Activated CD8-positive, alpha-beta memory T cell treated with anti-CD3 and anti-CD28 coated beads, Interleukin-2, amount 10 ng/mL, durations not matched to agents 7 days and 5 days (primary cell): ENCODE results near the gene KCNF1. TPM values are rescaled to one million over a fixed set of nuclear protein-coding genes. Genes with fewer than 3 reads are reported as not detected.

ENCODE experiments used
- ATAC-seq: fragments of 150-1000 bp; cut with Tn5 transposase; one replicate; pipeline ENCODE4 v1.10.0; 2021; ENCODE audit warnings: moderate library complexity
- CTCF ChIA-PET: fragments of 350-600 bp; sonication (Branson Sonifier 250); formaldehyde crosslinking; loops from one replicate; lab custom pipeline; 2021; ENCODE audit warnings: antibody characterized with exemption; lab: Charles Lee
- DNase-seq: peaks from one replicate; pipeline ENCODE4 v3.0.0-alpha.2; 2020
- H3K27ac Mint-ChIP-seq: one replicate; pipeline ENCODE4 v1.8.0; 2021; ENCODE audit warnings: mild to moderate bottlenecking, mixed read lengths
- H3K27me3 Mint-ChIP-seq: one replicate; pipeline ENCODE4 v1.8.0; 2021; ENCODE audit warnings: mixed read lengths
- H3K36me3 Mint-ChIP-seq: one replicate; pipeline ENCODE4 v1.8.0; 2021; ENCODE audit warnings: mild to moderate bottlenecking, mixed read lengths
- H3K4me1 Mint-ChIP-seq: one replicate; pipeline ENCODE4 v1.8.0; 2021; ENCODE audit warnings: mixed read lengths
- H3K4me3 Mint-ChIP-seq: one replicate; pipeline ENCODE4 v1.8.0; 2021; ENCODE audit warnings: mild to moderate bottlenecking, moderate library complexity, mixed read lengths
- H3K9me3 Mint-ChIP-seq: one replicate; pipeline ENCODE4 v1.8.0; 2022; ENCODE audit warnings: low read depth, mixed read lengths
- total RNA-seq, 2 experiments: library from RNA; stranded (reverse); gene quantifications; one replicate each; pipeline ENCODE4 v1.2.3, GENCODE V29; 2021

The KCNF1 gene
- total RNA-seq, 2 experiments from 2014 or later, result not detected

GRCh38 chr2:10900216-10901109, 11.3 kb upstream of the KCNF1 start:
- Mint-ChIP-seq H3K4me1 (no peaks in the 10 kb centered on the region), H3K27ac (no peak overlapping the region), H3K9me3 (no peaks in the 10 kb centered on the region), H3K27me3 (peaks cover 23% of the 10 kb centered on the region), H3K36me3 (no peaks in the 10 kb centered on the region), H3K4me3 (no peak overlapping the region)
- DNase-seq, result no peak
- no peak for ATAC-seq
- CTCF ChIA-PET, result interaction anchor here (1.2 to 1.5 kb wide), 3 partner anchors 68 to 354 kb away, joined by 3 to 7 read pairs (median 4); no protein-coding TSS in a partner anchor

GRCh38 chr2:10901160-10901939, 10.4 kb upstream of the KCNF1 start:
- H3K36me3 Mint-ChIP-seq, result no peaks in the 10 kb centered on the region
- no peaks in the 10 kb centered on the region for H3K9me3 Mint-ChIP-seq
- CTCF ChIA-PET, result no interaction called here
- H3K27me3 Mint-ChIP-seq, result peaks cover 20% of the 10 kb centered on the region
- no peak overlapping the region for H3K4me3 Mint-ChIP-seq
- H3K27ac Mint-ChIP-seq, result no peak overlapping the region
- ATAC-seq (no peak), DNase-seq (no peak)
- no peaks in the 10 kb centered on the region for H3K4me1 Mint-ChIP-seq

DNA sequence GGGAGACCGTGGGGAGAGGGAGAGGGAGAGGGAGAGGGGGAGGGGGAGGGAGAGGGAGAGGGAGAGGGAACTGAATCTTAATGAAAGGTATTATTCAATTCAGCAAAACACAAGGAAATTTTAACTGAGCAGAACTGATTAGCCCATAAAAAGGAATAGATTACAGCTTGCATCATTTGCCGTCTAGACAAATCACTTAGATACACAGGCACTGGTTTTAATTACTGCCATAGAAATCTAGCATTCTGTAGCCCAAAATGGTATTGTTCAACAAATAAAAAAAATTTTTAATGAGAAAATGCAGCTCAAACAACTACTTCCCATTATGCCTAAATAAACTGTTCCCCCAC, 7.9 kb upstream of the KCNF1 start:
- CTCF ChIA-PET, result no interaction called here
- no peak for ATAC-seq
- H3K27ac Mint-ChIP-seq, result no peak overlapping the region
- H3K4me1 Mint-ChIP-seq, result no peaks in the 10 kb centered on the region
- no peaks in the 10 kb centered on the region for H3K9me3 Mint-ChIP-seq
- no peak overlapping the region for H3K4me3 Mint-ChIP-seq
- no peaks in the 10 kb centered on the region for H3K36me3 Mint-ChIP-seq
- H3K27me3 Mint-ChIP-seq, result peaks cover 9% of the 10 kb centered on the region
- no peak for DNase-seq

DNA sequence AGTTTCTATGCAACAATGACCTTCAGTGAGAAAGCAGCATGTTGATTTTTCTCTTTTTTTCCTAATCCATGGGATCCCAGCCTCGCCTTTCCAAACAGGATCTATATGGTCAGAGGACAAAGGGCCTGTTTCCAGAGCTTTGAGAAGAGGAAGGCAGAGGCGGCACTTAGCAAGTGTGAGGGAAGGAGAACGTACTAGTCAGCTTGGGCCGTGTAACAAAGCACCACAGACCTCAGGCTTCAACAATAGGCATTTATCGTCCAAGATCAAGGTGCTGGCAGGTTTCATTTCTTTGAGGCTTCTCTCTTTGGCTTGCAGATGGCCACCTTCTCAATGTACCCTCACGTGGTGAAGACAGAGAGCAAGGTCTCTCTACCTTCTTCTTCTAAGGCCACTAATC, 7.3 kb upstream of the KCNF1 start:
- H3K27me3 Mint-ChIP-seq, result peaks cover 9% of the 10 kb centered on the region
- CTCF ChIA-PET, result no interaction called here
- DNase-seq (no peak), ATAC-seq (no peak)
- H3K9me3 Mint-ChIP-seq, result no peaks in the 10 kb centered on the region
- no peaks in the 10 kb centered on the region for H3K36me3 Mint-ChIP-seq
- no peaks in the 10 kb centered on the region for H3K4me1 Mint-ChIP-seq
- H3K27ac Mint-ChIP-seq, result no peak overlapping the region
- H3K4me3 Mint-ChIP-seq, result no peak overlapping the region

GRCh38 chr2:10905006-10905861, 6.5 kb upstream of the KCNF1 start:
- no peak for DNase-seq
- Mint-ChIP-seq H3K27ac (no peak overlapping the region), H3K27me3 (peaks cover 14% of the 10 kb centered on the region), H3K36me3 (no peaks in the 10 kb centered on the region), H3K9me3 (no peaks in the 10 kb centered on the region), H3K4me3 (no peak overlapping the region), H3K4me1 (no peaks in the 10 kb centered on the region)
- CTCF ChIA-PET, result no interaction called here
- no peak for ATAC-seq

GRCh38 chr2:10905862-10906143, 5.9 kb upstream of the KCNF1 start:
- ATAC-seq (no peak), DNase-seq (no peak)
- Mint-ChIP-seq H3K4me1 (no peaks in the 10 kb centered on the region), H3K36me3 (no peaks in the 10 kb centered on the region), H3K4me3 (no peak overlapping the region), H3K27ac (no peak overlapping the region), H3K9me3 (no peaks in the 10 kb centered on the region), H3K27me3 (peaks cover 18% of the 10 kb centered on the region)
- CTCF ChIA-PET, result no interaction called here

GRCh38 chr2:10906926-10907625, 4.7 kb upstream of the KCNF1 start:
- Mint-ChIP-seq H3K4me3 (no peak overlapping the region), H3K27me3 (peaks cover 22% of the 10 kb centered on the region), H3K9me3 (no peaks in the 10 kb centered on the region), H3K27ac (no peak overlapping the region), H3K36me3 (no peaks in the 10 kb centered on the region), H3K4me1 (peaks cover 2% of the 10 kb centered on the region)
- no peak for ATAC-seq
- CTCF ChIA-PET, result interaction anchor here (1.2 kb wide), 1 partner anchor 74 kb away, joined by 6 read pairs; no protein-coding TSS in a partner anchor
- no peak for DNase-seq

DNA sequence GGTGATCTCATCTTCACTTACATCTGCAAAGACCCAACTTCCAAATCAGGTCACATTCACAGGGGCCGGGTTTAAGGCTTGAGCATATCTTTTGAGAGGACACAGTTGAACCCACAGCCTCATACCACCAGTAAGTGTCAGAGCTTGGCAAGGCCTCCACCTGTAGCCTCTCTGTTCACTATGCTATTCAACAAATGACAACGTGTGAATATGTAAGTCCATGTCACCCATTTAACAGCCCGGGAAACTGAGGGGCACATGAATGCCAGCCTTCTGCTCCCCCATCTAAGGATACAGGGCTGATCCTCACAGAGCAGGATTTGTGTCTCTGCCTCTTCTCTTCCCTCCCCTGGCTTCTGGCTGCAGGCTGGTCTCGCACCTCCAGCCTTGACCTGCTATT, 3.5 kb upstream of the KCNF1 start:
- Mint-ChIP-seq H3K27me3 (peaks cover 31% of the 10 kb centered on the region), H3K9me3 (no peaks in the 10 kb centered on the region), H3K4me1 (peaks cover 2% of the 10 kb centered on the region), H3K4me3 (no peak overlapping the region), H3K36me3 (no peaks in the 10 kb centered on the region), H3K27ac (no peak overlapping the region)
- ATAC-seq (no peak), DNase-seq (no peak)
- CTCF ChIA-PET, result no interaction called here

- peaks cover 35% of the 10 kb centered on the region for H3K27me3 Mint-ChIP-seq
- no peak overlapping the region for H3K4me3 Mint-ChIP-seq
- ATAC-seq (no peak), DNase-seq (no peak)
- CTCF ChIA-PET, result interaction anchor here (1.0 to 1.2 kb wide), 2 partner anchors 22 to 215 kb away, joined by 3 to 4 read pairs; no protein-coding TSS in a partner anchor
- no peaks in the 10 kb centered on the region for H3K36me3 Mint-ChIP-seq
- H3K4me1 Mint-ChIP-seq, result peaks cover 2% of the 10 kb centered on the region
- H3K9me3 Mint-ChIP-seq, result no peaks in the 10 kb centered on the region
- H3K27ac Mint-ChIP-seq, result no peak overlapping the region
These were observed 2.4 kb upstream of the KCNF1 start for GRCh38 chr2:10909050-10909995.

- H3K4me1 Mint-ChIP-seq, result peaks cover 2% of the 10 kb centered on the region
- peaks cover 37% of the 10 kb centered on the region for H3K27me3 Mint-ChIP-seq
- no peak for ATAC-seq
- H3K9me3 Mint-ChIP-seq, result no peaks in the 10 kb centered on the region
- no peak for DNase-seq
- H3K4me3 Mint-ChIP-seq, result no peak overlapping the region
- no peaks in the 10 kb centered on the region for H3K36me3 Mint-ChIP-seq
- CTCF ChIA-PET, result interaction anchor here (1.0 to 1.2 kb wide), 2 partner anchors 23 to 214 kb away, joined by 3 to 4 read pairs; no protein-coding TSS in a partner anchor
- no peak overlapping the region for H3K27ac Mint-ChIP-seq
These were observed 1.8 kb upstream of the KCNF1 start for GRCh38 chr2:10909996-10910341.

DNA sequence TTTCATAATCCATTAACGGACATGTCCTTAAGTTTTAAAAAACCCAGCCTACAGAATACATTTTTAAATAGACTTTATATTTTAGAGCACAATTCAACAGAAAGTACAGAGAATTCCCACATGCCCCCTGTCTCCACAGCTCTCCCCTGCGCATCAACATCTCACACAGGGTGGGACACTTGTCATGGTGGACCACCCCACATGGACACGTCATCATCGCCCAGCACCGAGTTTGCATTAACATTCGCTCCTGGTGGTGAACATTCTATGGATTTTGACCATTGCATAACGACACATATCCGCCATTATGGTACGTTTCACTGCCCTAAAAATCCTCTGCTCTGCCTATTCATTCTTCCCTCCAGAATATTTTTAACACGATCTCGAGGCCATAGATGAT, 1.1 kb upstream of the KCNF1 start:
- Mint-ChIP-seq H3K9me3 (no peaks in the 10 kb centered on the region), H3K27ac (no peak overlapping the region), H3K4me3 (no peak overlapping the region), H3K4me1 (peaks cover 2% of the 10 kb centered on the region), H3K36me3 (no peaks in the 10 kb centered on the region), H3K27me3 (peaks cover 37% of the 10 kb centered on the region)
- DNase-seq (no peak), ATAC-seq (no peak)
- CTCF ChIA-PET, result no interaction called here
